Measurements from ENCODE around the gene ANKRD26.

DNA sequence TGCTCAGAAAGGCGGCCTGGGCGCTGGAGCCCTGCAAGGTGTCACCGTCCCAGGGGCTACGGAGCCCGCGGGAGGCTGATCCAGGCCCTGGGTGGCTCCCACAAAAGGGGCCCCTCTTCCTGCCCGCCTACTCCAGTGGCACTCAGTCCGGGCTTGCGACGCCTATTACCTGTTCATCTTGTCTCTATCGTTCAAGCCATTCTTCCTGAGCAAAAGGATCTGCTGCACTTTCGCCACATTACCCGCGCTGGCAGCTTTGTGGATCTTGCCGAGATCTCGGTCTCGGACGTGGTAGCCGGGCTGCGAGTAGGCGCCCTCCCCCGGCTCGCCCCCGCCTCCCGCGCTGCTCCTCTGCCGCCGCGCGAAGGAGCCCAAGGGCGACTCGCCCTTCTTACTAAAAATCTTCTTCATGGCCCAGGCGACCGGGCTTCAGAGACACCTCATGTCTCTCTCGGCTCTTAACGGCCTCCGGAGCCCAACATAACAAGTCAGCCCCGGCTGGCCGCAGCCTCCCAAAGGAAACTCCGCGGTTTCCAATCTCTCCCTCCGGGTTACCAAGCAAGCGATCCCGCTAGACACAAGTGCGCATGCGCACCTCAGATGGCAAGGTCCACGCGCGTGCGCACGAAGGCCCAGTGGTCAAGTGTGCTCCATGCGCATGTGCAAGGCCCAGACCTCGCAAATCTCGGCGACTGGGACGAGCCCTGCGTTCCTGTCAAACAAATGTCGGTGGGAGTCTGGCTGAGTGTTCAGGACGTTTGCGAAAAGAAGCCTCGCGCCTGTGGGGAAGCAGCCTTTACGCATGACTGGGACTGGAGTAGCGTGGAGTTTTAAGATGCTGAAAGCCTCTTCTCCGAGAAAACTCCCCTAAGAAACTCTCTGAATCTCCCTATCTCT lies at the start of gene ANKRD26:
- TF ChIP-seq, protein P1, sequence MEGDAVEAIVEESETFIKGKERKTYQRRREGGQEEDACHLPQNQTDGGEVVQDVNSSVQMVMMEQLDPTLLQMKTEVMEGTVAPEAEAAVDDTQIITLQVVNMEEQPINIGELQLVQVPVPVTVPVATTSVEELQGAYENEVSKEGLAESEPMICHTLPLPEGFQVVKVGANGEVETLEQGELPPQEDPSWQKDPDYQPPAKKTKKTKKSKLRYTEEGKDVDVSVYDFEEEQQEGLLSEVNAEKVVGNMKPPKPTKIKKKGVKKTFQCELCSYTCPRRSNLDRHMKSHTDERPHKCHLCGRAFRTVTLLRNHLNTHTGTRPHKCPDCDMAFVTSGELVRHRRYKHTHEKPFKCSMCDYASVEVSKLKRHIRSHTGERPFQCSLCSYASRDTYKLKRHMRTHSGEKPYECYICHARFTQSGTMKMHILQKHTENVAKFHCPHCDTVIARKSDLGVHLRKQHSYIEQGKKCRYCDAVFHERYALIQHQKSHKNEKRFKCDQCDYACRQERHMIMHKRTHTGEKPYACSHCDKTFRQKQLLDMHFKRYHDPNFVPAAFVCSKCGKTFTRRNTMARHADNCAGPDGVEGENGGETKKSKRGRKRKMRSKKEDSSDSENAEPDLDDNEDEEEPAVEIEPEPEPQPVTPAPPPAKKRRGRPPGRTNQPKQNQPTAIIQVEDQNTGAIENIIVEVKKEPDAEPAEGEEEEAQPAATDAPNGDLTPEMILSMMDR (IDR thresholded peaks at IDR 0.05): no peak
- peak; percentile 41 to 85 (median 84) for TF ChIP-seq POLR2A (IDR thresholded peaks at IDR 0.05)
